HL-60/S4 treated with phorbol 12-myristate 13-acetate at 8.2 ng/mL for 4 days and 3 days (cell line): Measurements from ENCODE around the gene FRMD8.

Source experiments
- in situ Hi-C: fragments of 300-500 bp; cut with MboI; formaldehyde crosslinking; loops from 2 replicates; pipeline ENCODE4 v1.15.0; 2022; ENCODE audit warnings: low sequenced_read_pairs

FRMD8 gene

GRCh38 chr11:65375012-65375411 is 11.4 kb upstream of the FRMD8 start:
- in situ Hi-C loops: no loop called here

- in situ Hi-C loops: no loop called here
Measured at GRCh38 chr11:65376138-65376713, 10.2 kb upstream of the FRMD8 start.

GRCh38 chr11:65377036-65377435 is 9.4 kb upstream of the FRMD8 start:
- in situ Hi-C loops: no loop called here

- in situ Hi-C loops: no loop called here
Measured at GRCh38 chr11:65377777-65378176, 8.7 kb upstream of the FRMD8 start.

- in situ Hi-C loops: no loop called here
Measured at GRCh38 chr11:65378208-65378927, 8.1 kb upstream of the FRMD8 start.

GRCh38 chr11:65378928-65379638 is 7.4 kb upstream of the FRMD8 start:
- in situ Hi-C loops: no loop called here

- in situ Hi-C loops: no loop called here
Measured at GRCh38 chr11:65379698-65380459, 6.6 kb upstream of the FRMD8 start.

GRCh38 chr11:65380460-65381119 is 5.8 kb upstream of the FRMD8 start:
- in situ Hi-C loops: no loop called here

GRCh38 chr11:65381716-65382032 is 4.8 kb upstream of the FRMD8 start:
- in situ Hi-C loops: no loop called here

GRCh38 chr11:65382033-65382803 is 4.2 kb upstream of the FRMD8 start, which contains the start of gene SLC25A45:
Gene SLC25A45 (minus strand): TSS chr11:65382646. CDS start chr11:65381951, 695 bp downstream.
- in situ Hi-C loops: no loop called here

- in situ Hi-C loops: no loop called here
Measured at GRCh38 chr11:65382804-65383368, 3.6 kb upstream of the FRMD8 start.

GRCh38 chr11:65383778-65384177 is 2.7 kb upstream of the FRMD8 start:
- in situ Hi-C loops: no loop called here

- in situ Hi-C loops: no loop called here
Measured at GRCh38 chr11:65384301-65384889, 2.0 kb upstream of the FRMD8 start.

- in situ Hi-C loops: no loop called here
Measured at GRCh38 chr11:65388731-65389130, 2.3 kb downstream of the FRMD8 start.

GRCh38 chr11:65389294-65389980 is 3.0 kb downstream of the FRMD8 start:
- in situ Hi-C loops: no loop called here

- in situ Hi-C loops: no loop called here
Measured at GRCh38 chr11:65390099-65390941, 3.9 kb downstream of the FRMD8 start.

- in situ Hi-C loops: no loop called here
Measured at GRCh38 chr11:65390996-65391395, 4.6 kb downstream of the FRMD8 start.
